Fibroblast of gingiva (primary cell): ENCODE measurements around the gene NPTXR.

Experiments
- DNase-seq: peaks from one replicate; pipeline ENCODE4 v3.0.0-alpha.2; 2011; ENCODE audit warnings: low read depth

Gene NPTXR

DNA sequence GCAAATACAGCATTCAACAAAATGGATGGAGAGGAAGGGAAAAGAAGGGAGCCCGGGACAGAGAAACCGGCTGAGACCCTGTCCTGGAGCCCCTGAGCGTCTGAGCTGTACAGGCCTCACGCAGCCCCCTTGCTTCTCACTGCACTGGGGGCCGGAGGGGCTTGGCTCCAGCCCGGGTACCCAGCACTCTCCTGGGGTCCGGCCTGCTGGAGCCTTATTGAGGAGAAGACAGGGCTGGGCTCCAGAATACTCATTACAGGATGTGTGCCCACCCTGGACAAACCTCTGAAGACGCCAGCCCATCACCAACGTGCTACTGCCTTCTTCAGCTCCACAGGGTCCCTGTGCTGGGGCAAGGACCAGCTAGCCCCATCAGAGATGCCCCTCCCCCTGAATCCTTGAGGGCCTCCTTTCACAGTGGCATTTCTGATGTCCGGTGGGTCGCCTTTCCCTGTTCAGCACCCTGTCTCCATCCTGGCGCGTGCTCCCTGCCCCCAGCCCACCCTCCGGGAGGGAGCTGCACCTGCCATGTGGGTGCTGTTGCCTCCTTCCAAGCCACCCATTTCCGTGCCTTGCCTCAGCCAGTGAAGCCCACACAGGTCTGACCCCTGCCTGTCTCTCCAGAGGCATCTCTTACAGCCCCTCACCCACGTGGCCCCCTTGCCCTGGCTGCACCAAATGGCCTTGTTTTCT, 73.4 kb downstream of the NPTXR start:
- DNase-seq = no peak
